22Rv1 (cell line): ENCODE results near the gene CCDC148.

Experiments
- ZFX ChIP-seq: fragments of 450-650 bp; IDR thresholded peaks from 2 replicates; pipeline ENCODE4 v1.6.1; 2017; ENCODE audit warnings: antibody characterized with exemption, borderline replicate concordance
- TF ChIP-seq, protein P1 (sequence below): fragments of 450-650 bp; IDR thresholded peaks from 2 replicates; pipeline ENCODE4 v1.5.1; 2017; ENCODE audit warnings: mild to moderate bottlenecking

DNA sequence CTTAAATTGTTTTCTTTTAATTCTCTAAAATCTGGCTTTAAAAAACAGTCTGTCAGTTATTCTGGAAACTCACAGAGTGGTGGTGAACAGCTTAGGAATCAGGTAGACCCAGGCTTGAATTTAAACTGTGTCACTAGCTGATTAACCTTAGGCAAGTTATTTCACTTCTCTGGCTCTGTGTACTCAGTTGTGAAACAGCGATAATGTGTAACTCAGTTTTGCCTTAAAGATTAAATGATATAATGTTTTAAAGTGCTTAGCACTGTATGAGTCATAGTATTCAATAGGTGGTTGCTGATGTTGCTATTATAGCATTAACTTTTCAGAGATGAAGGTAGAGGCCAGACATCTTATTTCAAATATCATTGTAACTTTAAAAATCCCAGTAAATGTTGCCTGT, 40.9 kb upstream of the CCDC148 start:
- TF ChIP-seq, protein P1, sequence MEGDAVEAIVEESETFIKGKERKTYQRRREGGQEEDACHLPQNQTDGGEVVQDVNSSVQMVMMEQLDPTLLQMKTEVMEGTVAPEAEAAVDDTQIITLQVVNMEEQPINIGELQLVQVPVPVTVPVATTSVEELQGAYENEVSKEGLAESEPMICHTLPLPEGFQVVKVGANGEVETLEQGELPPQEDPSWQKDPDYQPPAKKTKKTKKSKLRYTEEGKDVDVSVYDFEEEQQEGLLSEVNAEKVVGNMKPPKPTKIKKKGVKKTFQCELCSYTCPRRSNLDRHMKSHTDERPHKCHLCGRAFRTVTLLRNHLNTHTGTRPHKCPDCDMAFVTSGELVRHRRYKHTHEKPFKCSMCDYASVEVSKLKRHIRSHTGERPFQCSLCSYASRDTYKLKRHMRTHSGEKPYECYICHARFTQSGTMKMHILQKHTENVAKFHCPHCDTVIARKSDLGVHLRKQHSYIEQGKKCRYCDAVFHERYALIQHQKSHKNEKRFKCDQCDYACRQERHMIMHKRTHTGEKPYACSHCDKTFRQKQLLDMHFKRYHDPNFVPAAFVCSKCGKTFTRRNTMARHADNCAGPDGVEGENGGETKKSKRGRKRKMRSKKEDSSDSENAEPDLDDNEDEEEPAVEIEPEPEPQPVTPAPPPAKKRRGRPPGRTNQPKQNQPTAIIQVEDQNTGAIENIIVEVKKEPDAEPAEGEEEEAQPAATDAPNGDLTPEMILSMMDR, result no peak
- no peak for TF ChIP-seq ZFX
